Hematopoietic multipotent progenitor cell treated with erythropoietin and hydrocortisone succinate and interleukin-3 and kit ligand, for 15 days (in vitro differentiated cells): ENCODE measurements around the gene PLPPR4.
"Not testable (repeated sequence)": the region's sequence is repeated elsewhere in the genome, so short reads cannot be mapped to it uniquely, and the experiment has no call there.

Source experiments
- DNase-seq: peaks from one replicate; pipeline ENCODE4 v3.0.0-alpha.2; 2015; ENCODE audit warnings: low spot score

PLPPR4 gene

DNA sequence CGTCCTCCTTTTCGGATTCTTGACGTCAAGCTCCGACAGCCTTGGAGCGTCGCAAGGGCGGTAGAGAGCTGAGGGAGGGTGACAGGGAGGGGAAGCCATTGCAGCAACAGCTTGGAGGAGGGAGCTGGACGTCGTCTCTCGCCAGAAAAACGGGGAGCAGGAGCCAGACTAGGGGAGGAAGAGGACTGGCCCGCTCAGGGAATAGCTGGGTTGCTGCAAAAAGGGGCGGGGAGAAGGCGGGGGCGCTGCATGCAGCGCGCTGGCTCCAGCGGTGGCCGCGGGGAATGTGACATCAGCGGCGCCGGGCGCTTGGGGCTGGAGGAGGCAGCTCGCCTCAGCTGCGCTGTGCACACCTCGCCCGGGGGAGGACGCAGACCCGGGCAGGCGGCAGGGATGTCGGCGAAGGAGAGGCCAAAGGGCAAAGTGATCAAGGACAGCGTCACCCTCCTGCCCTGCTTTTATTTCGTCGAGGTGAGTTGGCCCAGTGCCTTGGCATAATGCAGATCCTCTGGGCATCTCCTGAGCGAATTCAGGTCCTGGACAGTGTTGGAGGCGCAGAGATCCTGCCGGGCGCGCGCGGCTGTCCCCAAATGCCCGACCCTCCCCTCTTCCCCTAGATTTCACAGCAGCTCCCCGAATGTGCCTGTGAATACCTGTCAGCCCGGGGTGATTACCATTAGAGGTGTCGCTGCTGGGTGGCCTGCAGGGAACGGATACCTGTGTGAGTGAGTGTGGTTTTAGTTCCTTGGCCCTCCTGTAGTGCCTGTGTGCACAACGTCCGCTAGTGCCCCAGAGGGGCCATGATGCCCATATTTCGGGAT, at the start of gene PLPPR4:
TSS of gene PLPPR4 (plus strand) at position 292 of the 821 bp plus-strand sequence. CDS start at position 394, 102 bp downstream.
- no peak for DNase-seq

DNA sequence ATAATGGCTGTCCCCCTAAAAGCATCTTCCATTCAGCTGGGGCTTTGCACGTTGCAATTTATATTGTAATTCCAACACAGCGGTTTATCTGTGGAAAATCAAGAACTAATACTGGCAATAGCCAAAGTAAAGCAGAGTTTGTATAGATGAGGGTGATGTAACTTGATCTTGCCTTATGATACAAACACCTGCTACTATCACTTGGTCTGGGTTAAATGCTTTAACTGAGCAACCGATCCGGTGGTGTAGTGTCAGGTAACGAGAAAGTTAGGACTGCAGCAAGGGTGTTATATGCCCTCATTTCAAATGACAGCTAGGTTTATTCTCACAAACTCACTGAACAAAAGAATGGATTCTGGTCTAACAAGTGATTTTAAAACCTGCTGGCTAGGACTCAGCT, 47.3 kb upstream of the PLPPR4 start:
- no peak for DNase-seq

DNA sequence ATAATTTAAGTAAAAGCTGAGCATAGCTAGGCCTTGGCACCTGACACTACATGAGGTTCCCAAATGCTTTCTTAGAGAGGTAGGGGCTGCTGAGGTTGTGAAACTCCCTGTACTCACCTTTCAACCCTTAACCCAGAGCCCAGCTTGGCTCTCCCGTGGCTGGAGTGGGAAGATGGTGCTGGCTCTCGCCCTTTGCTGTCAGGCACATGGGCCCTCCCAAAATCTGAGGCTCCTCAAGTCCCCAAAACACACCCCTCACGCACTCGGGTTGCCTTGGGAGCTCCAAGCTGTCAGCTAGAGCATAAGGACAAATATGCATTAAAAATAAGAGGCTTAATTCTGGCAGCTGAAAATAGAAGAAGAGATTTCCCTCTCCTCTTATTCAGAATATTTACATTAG, 46.7 kb upstream of the PLPPR4 start:
- no peak for DNase-seq

DNA sequence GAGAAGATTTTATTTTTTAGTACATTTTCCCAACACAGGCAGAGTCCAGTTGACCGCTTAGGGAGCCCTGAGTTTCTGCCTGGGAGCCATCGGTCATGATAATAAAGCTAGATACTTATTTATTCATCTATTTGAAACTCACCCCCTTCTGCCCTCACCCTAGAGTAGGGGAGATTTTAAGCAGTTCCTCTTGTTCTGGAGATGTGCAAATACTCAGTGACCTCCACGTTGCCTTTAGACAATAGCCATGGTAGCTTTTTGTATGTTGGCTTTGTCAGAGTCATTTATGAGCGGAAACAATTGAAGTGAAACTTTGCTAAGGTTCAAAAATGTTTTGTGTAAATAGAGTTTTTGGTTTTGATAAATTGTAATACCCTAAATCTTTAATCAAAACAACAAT, 45.7 kb upstream of the PLPPR4 start:
- no peak for DNase-seq

- no peak for DNase-seq
Observed at GRCh38 chr1:99218999-99219398, 45.3 kb upstream of the PLPPR4 start.

- no peak for DNase-seq
Observed at GRCh38 chr1:99227056-99227897, 37.0 kb upstream of the PLPPR4 start.

GRCh38 chr1:99228153-99228552, 36.1 kb upstream of the PLPPR4 start:
- DNase-seq, result no peak

DNA sequence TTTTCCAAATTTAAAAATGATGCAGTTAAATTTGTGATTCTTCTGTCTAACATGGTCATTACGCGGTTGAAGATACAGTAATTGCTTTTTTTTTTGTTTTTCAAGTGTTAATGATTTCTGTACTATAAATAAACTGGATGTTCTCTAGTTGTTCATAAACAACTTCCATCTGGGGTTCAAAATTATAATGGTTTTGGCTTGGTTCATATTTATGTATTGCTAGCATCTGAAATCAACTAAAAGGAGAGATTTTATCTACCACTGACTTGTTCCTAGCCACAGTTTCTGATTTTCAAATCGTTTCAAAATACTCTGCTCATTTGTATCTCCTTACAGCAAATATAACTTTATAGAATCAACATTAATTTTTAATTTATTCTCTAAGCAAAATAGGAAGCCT, 35.2 kb upstream of the PLPPR4 start:
- no peak for DNase-seq

GRCh38 chr1:99230695-99231094, 33.6 kb upstream of the PLPPR4 start:
- no peak for DNase-seq

GRCh38 chr1:99232172-99232571, 32.1 kb upstream of the PLPPR4 start:
- DNase-seq, result no peak

DNA sequence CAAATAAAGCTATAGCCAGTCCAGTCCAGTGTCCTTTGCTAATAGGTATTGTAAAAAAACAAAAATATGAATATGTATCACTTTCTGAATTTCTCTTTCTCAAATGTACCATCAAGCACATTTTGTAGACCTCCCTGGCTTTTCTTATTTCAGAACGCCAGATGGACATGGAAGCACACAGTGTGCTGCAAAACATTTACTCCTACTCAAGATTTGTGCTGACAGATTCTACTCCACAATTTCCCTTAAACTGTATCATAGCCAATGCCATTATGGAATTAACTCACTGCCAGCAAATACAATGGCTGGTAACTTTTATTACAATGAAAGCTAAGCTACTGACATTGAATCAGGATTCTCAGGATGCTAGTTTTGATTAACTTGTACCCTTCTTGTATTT, 30.8 kb upstream of the PLPPR4 start:
- no peak for DNase-seq

- no peak for DNase-seq
Observed at GRCh38 chr1:99236756-99237155, 27.5 kb upstream of the PLPPR4 start.

- no peak for DNase-seq
Observed at GRCh38 chr1:99239690-99240089, 24.6 kb upstream of the PLPPR4 start.

DNA sequence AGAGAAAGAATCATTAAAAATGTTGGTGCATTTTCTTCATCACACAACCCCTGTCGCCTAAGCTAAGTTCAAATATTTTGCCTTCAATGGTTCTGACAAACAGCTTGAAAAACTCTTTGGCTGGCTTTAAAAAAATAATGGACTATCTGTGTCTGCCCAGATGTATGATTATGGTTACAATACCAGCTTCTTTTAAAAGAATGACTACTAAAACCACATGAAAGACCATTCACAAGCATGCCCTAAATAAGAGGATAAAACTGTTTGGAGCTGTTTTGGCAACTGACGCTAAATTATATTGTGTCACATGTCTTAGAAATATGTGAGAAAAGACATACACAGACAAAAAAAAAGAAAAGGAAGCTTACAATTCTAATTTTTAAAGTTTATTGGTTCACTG, 23.7 kb upstream of the PLPPR4 start:
- no peak for DNase-seq

GRCh38 chr1:99246152-99246551, 18.1 kb upstream of the PLPPR4 start:
- no peak for DNase-seq

DNA sequence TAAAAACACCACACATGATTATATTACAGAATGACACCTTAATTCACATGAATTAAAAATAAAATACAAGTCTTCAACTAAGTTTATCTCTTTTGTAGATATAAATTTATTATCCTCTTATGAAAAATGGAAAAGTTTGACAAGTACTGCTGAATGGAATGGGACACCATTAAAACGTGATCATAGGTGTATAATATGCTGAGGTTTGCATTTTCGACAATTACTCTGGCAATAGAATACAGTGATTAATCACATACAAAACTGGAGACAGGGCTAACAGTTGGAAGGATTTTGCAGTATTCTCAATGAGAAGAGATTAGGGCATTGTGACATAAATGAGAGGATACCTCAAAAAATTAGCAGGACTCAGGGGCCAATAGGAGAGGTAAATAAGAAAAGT, 17.1 kb upstream of the PLPPR4 start:
- DNase-seq, result no peak

GRCh38 chr1:99250728-99251127, 13.6 kb upstream of the PLPPR4 start:
- DNase-seq, result no peak

GRCh38 chr1:99251308-99251707, 13.0 kb upstream of the PLPPR4 start:
- DNase-seq, result no peak

DNA sequence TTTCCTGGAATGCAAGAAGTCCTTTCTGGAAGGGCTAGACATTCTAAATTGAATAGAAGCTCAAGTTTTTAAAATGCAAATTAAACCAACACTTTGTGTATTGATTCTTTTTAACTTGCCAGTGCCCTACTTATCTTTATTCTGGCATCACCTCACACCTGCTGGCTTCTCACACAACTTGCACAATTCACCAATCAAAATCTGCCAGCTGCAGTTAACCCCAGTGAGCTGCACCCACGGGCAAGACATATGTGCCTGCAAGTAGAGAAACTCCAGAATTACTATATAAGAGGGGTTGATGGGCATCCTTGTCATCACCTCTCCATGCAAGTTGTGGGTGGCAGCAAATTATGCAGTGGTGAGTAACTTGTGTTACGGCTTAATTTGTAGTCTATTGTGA, 11.7 kb upstream of the PLPPR4 start:
- no peak for DNase-seq

- not testable (repeated sequence) for DNase-seq
Observed at GRCh38 chr1:99260402-99260801, 3.9 kb upstream of the PLPPR4 start.

GRCh38 chr1:99265124-99265523, 832 bp downstream of the PLPPR4 start:
- DNase-seq, result no peak

DNA sequence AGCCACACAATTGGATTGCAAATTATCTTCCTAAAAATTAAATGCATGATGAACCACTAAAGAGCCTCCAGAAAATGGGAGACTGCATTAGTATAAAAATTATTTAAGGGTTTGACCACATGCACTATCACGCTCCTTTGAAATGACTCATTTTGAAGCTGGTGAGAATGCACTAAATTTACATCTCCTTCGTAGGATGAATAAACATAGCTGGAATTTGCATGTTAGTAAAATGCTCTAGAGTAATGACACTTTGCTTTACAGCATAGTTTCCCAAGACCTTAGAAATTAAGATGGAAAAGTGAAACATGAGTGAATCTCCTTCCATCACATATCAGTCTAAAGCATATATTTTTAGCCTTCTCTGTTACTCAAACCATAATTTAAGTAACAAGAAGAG, 2.4 kb downstream of the PLPPR4 start:
- DNase-seq, result no peak

GRCh38 chr1:99268021-99268420, 3.7 kb downstream of the PLPPR4 start:
- DNase-seq, result no peak
